GM12865 (cell line): ENCODE results near the gene PEA15.

Experiments used
- DNase-seq: peaks from one replicate; pipeline ENCODE4 v3.0.0; 2010; ENCODE audit warnings: low read depth
- H3K4me3 ChIP-seq: 2 replicates; pipeline ENCODE4 v1.5.1; 2011; ENCODE audit warnings: mild to moderate bottlenecking, low read depth, low read length, control low read depth
- CTCF ChIP-seq: IDR thresholded peaks from 2 replicates; pipeline ENCODE4 v1.5.1; 2011; ENCODE audit warnings: low read length, control low read depth, low read depth, inconsistent platforms; ENCODE audit not compliant: insufficient read depth; ENCODE audit errors: missing control alignments

PEA15 gene

GRCh38 chr1:160167580-160167979, 37.6 kb upstream of the PEA15 start:
- no peak for DNase-seq
- TF ChIP-seq CTCF, result no peak
- no peak overlapping the region for H3K4me3 ChIP-seq

- no peak overlapping the region for H3K4me3 ChIP-seq
- DNase-seq, result no peak
- TF ChIP-seq CTCF, result no peak
These were observed 37.2 kb upstream of the PEA15 start for GRCh38 chr1:160168016-160168415.

- no peak for TF ChIP-seq CTCF
- H3K4me3 ChIP-seq, result no peak overlapping the region
- no peak for DNase-seq
These were observed 36.4 kb upstream of the PEA15 start for GRCh38 chr1:160168609-160169369.

- no peak overlapping the region for H3K4me3 ChIP-seq
- TF ChIP-seq CTCF, result no peak
- peak; percentile 89 for DNase-seq
These were observed 35.4 kb upstream of the PEA15 start for GRCh38 chr1:160169553-160170399.

- no peak overlapping the region for H3K4me3 ChIP-seq
- no peak for TF ChIP-seq CTCF
- DNase-seq, result no peak
These were observed 33.8 kb upstream of the PEA15 start for GRCh38 chr1:160171354-160171753.

GRCh38 chr1:160171980-160172379, 33.2 kb upstream of the PEA15 start:
- no peak for DNase-seq
- TF ChIP-seq CTCF, result no peak
- no peak overlapping the region for H3K4me3 ChIP-seq
